Measurements from ENCODE around the gene DKC1. TPM values are rescaled to one million over a fixed set of nuclear protein-coding genes. Genes with fewer than 3 reads are reported as not detected.

The DKC1 gene
- polyA plus RNA-seq, 4 donors: 49.1 to 62.9 (median 59.5) TPM

GRCh38 chrX:154784149-154784995 lies 21.7 kb downstream of the DKC1 start:
- DNase-seq (ENCODE audit: low read depth in 4 of 4, low spot score in 3 of 4): no peak

- no peak for DNase-seq (ENCODE audit: low read depth in 4 of 4, low spot score in 3 of 4)
Observed at GRCh38 chrX:154785716-154786115, 23.1 kb downstream of the DKC1 start.

GRCh38 chrX:154791467-154791866 lies 28.8 kb downstream of the DKC1 start:
- no peak for DNase-seq (ENCODE audit: low read depth in 4 of 4, low spot score in 3 of 4)

DNA sequence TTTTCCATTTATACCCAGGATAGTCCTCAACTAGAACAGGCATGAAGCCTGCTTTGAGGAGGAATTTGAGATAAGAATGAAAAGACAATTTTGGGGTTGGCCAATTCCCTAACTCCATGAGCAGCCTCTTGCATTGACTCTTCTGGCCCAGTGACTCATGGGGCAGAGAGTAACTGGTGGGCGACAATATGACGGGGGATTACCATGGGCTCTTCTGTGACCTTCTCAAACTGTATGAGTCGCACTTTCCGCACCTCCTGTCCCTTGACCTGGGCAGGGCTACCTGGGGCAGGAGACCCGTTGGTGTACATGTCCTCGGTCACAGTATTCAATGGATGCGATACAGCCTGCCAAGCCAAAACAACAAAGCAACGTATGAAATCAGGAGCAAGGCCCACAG lies 29.3 kb downstream of the DKC1 start:
- no peak for DNase-seq (ENCODE audit: low read depth in 4 of 4, low spot score in 3 of 4)

DNA sequence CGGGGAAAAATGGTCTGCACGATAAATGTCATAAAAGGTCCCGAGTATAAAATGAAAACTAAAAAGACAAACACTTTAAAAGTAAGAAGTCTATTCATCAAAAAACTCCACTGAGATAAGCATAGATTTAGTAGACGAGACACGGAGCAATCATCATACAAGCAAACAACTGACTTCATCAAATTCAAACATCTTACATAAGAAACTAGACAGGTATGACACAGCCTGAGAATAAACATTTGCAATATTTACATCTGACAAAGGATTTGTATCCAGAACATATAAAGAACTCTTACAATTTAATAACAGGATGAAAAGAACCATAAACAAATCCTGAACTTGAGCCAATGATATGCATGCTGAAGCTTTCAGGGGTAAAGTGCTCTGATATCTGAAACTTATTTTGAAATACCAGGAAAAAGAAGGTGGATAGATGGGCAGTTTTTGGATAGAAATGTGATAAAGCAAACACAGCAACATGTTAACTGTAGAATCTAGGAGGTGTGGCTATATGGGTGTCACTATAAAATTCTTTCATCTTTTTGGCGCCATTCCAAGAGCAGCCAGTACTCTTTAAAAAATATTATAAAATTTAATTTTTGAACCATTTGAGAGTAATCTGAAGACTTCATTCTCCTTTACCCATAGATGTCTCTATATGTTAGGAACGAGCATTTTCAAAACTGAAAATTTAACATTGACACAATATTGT lies 30.6 kb downstream of the DKC1 start:
- DNase-seq (ENCODE audit: low read depth in 4 of 4, low spot score in 3 of 4): no peak

GRCh38 chrX:154795016-154795415 lies 32.4 kb downstream of the DKC1 start:
- no peak for DNase-seq (ENCODE audit: low read depth in 4 of 4, low spot score in 3 of 4)

DNA sequence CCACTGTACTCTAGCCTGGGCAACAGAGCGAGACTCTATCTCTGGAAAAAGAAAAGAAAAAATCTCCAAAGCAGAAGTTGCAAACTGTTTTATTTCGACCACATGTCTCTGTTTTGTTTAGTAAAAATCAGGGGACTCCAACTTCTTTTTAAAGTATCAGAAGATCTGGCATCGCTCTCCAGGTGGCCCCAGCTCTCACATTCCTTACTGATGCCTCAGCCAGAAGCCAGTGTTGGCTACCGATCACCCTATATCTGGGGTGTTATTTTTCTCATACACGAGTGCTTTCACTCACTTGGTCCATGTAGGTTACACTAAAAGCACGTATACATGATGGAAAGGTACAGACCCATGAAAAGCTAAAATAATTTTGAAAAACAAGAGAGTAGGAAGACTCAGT lies 34.3 kb downstream of the DKC1 start:
- DNase-seq (ENCODE audit: low read depth in 4 of 4, low spot score in 3 of 4): no peak

- no peak for DNase-seq (ENCODE audit: low read depth in 4 of 4, low spot score in 3 of 4)
Observed at GRCh38 chrX:154799556-154800348, 37.1 kb downstream of the DKC1 start.

GRCh38 chrX:154800478-154801210 lies 38.0 kb downstream of the DKC1 start:
- DNase-seq (ENCODE audit: low read depth in 4 of 4, low spot score in 3 of 4): no peak

DNA sequence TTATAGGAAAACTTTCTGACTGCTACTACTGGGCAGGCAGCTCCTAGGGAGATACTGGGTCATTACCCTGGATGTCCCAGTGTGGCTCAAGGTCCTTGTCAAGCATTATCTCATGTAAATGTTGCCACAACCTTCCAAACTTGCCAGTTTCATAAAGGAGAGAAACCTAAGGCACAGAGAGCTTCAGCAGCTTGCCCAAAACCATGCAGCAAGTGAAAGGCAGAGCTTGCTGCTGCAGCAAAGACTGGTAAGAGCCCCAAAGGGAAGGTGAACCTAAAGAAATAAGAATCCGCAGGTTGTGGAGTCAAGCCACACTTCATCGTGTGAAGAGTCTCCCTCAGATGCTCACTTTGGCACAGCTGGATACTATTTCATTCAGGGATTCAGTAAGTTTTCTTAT lies 40.3 kb downstream of the DKC1 start:
- DNase-seq (ENCODE audit: low read depth in 4 of 4, low spot score in 3 of 4): no peak

DNA sequence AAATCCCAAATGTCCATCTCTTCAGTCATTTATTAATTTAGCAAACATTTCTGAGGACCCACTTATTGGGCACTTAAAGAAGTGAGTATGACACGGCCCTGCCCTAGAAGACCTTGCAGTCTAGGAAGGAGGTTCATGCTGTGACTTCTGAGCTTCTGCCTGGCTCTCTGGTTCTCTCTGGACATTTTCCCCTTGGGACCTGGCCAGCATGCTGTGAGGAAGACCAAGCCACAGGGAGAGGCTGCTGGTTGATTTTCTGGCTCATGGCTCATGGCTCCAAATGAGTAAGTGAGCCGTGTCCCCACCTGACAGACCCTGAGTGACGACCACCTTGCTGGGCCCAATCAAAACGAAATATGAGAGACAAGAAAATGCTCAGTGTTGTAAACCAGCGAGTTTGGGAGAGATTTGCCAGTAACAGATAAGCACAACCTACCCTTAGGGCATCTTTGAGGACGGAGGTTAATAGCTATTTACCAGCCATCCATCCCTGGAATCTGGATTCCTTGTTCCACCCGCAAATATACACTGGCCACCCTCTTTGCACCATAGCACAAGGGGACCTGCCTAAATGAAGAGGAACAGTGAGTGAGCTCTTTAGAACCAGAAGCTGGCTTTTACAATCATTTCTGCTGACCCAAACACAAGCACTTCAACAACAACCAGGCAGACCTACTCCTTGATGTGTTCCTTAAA lies 41.7 kb downstream of the DKC1 start:
- no peak for DNase-seq (ENCODE audit: low read depth in 4 of 4, low spot score in 3 of 4)

DNA sequence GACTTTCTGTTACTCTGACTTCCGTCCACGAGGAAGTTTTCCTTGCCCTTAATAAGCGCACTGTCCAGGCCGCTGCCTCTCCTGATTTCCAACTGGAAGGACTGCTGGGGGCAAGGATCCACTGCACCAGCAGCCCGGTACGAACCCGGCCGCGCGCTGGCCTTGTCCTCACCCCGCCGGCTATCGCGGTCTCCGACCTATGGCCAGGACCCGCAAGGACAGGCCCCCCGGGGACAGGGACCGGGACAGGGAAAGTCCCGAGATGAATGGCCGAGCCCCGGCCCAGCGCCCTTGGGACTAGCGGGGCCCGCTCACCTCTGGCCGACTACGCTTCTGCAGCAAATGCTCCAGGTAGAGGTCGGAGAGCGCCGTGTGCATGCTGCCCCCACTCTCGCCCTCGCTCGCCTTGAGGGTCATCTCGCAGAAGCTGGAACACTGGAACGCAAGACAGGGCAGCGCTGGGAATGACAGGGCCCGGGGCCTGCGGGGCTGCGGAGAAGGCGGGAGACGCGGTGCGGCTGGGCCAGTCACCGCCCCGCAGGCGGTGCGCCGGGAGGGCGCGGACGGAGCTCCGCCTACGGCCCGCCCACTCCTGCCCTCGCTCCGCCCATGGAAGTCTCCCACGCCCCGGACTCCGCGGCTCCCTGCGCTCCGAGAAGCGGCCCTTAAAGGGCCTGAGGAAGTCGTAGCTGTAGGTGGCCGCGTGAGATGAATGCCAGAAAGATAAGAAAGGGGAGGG lies 42.5 kb downstream of the DKC1 start, which contains the start of gene MPP1:
MPP1 (minus strand) TSS at position 529 of the 739 bp plus-strand sequence; CDS start at position 417, 112 bp downstream.
- peak; percentile 46 to 65 (median 48) for DNase-seq (ENCODE audit: low read depth in 4 of 4, low spot score in 3 of 4)

- DNase-seq (ENCODE audit: low read depth in 4 of 4, low spot score in 3 of 4): no peak
Observed at GRCh38 chrX:154805696-154806091, 43.0 kb downstream of the DKC1 start.

DNA sequence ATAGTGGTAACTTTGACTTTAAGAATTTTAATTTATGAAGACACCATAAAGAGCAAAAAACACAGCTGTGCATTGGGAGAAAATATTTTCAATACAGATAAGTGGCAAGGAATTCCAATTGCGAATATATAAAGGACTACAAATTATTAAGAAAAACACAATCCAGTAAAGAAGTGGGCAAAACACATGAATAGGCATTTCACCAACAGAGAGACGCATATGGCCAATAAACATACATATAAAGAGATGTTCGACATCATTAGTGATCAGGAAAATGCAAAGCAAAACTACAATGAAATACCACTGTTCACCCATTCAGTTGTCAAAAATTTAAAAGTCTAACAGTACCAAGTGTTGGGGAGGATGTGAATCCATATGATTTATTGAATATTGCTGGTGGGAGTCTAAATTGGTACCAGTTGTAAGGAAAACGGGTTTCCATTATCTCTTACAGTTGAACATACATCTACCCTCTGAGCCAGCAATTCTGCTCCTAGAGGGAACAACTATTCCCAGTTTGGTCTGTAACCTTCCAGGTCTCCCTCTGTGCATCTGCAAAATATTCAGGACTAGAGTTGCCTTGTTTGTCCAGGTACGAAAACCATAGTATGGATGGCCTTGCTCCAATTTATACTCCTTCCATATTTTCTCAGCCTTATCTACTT lies 44.3 kb downstream of the DKC1 start:
- DNase-seq (ENCODE audit: low read depth in 4 of 4, low spot score in 3 of 4): no peak

- no peak for DNase-seq (ENCODE audit: low read depth in 4 of 4, low spot score in 3 of 4)
Observed at GRCh38 chrX:154809939-154810665, 47.4 kb downstream of the DKC1 start.

DNA sequence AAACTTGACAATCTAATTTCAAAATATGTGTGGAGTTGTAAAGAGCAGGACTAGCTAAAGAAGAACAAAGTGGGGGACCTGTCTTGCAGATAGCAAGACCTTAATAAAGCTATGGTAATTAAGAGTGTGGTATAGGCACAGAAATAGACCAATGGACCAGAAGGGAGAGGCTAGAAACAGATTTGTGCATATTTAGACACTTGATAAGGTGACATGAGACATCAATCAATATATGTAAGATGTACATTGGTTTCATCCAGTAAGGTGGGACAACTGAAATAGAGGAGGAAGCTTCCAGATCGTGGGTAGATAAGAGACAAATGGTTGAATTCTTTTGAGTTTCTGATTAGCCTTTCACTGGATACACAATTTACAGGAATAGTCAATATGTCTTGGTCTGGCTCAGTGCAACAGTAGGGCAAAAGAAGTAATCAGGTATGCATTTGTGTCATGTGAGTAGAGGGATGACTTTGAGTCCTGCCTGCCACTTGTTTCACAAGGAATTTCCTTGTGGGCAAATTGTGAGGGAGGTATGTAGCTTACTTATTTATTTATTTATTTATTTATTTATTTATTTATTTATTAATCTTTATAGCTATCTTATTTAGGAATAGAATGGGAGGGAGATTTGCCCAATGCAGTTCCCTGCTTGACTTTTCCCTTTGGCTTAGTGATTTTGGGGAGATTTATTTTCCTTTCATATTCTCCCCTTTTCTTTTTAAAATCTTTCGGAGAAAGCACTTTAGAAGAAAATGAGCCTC lies 49.9 kb downstream of the DKC1 start:
- DNase-seq (ENCODE audit: low read depth in 4 of 4, low spot score in 3 of 4): no peak

DNA sequence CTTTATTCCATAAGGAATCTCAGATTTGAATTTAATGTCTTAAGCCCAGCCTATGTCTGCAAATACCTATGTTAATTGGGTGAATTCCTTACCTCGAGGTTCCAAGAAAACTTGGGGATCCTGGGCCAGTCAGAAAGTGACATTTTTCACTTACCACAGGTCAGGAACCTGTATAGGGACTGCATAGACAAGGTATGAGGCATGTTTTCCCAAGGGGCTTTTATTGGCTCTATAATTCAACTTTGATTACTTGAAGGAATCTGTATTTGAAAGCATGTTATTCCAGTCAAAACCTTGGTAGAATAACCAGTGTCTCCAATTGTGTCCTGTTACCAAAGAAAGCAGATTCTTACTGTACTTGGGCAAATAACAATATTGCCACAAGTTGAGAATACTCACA lies 51.1 kb downstream of the DKC1 start:
- no peak for DNase-seq (ENCODE audit: low read depth in 4 of 4, low spot score in 3 of 4)

Data from right renal pelvis (tissue), 4 donors.